ENCODE measurements around the gene RTN4.
A peak's percentile ranks its signal among the peaks of the same experiment; 100 is the strongest.
"Not testable (repeated sequence)": the region's sequence is repeated elsewhere in the genome, so short reads cannot be mapped to it uniquely, and the experiment has no call there.

RTN4 gene

GRCh38 chr2:55009277-55010060 lies 40.8 kb downstream of the RTN4 start:
- DNase-seq (ENCODE audit: low spot score), result peak; percentile 4

GRCh38 chr2:55006306-55006705 lies 43.9 kb downstream of the RTN4 start:
- DNase-seq (ENCODE audit: low spot score), result no peak

DNA sequence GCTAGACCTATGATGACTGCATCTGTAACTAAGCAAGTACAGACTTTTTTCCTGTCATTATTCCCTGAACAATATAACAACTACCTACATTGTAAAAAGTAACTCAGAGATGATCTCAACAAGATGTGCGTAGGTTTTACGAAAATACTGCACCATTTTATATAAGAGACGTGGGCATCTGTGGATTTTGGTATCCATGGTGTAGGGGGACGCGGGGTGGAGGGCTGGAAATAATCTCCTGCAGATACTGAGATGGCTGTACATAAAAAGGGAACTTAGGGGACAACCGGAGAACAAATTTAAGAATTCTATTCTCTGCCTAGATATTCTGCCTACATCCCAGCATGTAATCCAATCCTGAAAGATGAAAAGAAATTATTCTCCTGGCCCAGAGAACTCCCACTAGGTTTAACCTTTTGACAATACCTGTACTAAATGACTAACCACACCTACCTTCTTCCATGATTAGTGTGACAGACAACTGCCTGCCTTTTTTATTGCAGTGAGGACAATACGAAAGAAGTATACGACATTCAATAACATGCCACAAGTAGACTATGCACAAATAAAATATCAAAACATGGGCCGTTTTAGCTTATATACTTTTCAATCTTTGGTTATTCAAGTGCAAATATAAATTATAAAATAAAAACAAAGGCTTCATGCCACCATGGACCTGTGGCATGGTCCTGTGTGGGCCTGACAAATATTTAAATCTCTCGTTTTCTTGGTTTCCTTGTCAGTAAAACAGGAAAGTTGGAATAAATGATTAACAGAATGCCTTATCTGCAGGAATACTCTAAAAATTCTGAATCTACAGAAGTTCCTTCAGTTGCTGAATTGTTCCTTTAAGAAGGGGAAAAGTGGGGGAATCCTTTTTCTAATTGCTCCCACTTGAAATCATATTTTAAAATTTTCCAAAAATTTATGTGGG lies 46.3 kb downstream of the RTN4 start:
- no peak for DNase-seq (ENCODE audit: low spot score)

- no peak for DNase-seq (ENCODE audit: low spot score)
Observed at GRCh38 chr2:55001716-55002115, 48.5 kb downstream of the RTN4 start.

- no peak for DNase-seq (ENCODE audit: low spot score)
Observed at GRCh38 chr2:55000341-55000740, 49.9 kb downstream of the RTN4 start.

DNA sequence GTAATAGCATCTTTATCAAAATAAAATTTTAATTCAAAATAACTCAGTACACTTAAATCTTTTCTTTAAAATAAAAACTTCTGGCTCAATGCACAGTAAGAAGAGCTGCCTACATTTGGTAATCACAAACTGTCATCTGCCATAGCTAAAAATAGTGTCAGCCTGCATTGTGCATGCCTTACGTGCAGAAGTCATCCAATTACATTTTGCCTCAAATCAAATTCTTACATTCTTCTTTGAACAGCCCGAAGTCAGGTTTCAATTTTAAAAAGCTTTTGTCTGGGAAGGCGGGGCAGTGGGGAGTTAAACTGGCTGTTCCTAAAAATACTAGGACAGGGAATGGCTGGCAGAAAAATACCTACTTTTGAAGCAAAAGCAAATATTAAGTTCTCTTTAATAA lies 51.1 kb downstream of the RTN4 start:
- no peak for DNase-seq (ENCODE audit: low spot score)

- no peak for DNase-seq (ENCODE audit: low spot score)
Observed at GRCh38 chr2:54997826-54998225, 52.4 kb downstream of the RTN4 start.

DNA sequence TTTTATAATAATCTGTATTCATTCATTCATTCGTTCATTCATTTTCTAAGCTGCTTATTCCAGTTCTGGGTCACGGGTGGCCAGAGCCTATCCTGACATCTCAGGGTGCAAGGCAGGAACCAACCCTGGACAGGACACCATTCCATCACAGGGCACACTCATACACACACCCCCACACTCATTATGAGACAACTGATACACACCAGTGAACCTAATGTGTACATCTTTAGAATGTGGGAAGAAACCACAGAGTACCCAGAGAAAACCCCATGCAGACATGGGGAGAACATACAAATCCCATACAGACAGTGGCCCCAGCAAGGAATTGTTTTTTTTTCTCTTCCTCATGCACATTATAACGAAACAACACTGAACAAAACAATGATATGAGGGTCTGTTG lies 54.7 kb downstream of the RTN4 start:
- no peak for DNase-seq (ENCODE audit: low spot score)

- not testable (repeated sequence) for DNase-seq (ENCODE audit: low spot score)
Observed at GRCh38 chr2:54990694-54991093, 59.6 kb downstream of the RTN4 start.

GRCh38 chr2:54988612-54989011 lies 61.6 kb downstream of the RTN4 start:
- DNase-seq (ENCODE audit: low spot score), result no peak

DNA sequence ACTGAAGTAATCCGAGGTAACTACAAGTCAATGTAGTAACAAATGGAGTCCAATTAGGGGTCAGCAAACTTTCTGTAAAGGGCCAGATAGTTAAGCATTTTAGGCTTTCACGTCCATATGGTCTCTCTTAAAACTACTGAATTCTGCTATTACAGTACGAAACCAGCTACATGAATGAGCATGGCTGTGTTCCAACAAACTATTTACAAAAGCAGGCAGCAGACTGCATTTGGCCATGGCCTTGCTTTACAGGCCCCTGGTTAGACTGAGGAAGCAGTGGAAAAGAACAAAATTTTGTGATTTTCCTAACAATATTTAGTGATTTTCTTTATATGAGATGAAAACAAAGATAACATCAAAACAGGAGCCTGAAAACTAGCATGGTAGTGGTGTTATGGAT lies 64.0 kb downstream of the RTN4 start:
- DNase-seq (ENCODE audit: low spot score), result no peak

DNA sequence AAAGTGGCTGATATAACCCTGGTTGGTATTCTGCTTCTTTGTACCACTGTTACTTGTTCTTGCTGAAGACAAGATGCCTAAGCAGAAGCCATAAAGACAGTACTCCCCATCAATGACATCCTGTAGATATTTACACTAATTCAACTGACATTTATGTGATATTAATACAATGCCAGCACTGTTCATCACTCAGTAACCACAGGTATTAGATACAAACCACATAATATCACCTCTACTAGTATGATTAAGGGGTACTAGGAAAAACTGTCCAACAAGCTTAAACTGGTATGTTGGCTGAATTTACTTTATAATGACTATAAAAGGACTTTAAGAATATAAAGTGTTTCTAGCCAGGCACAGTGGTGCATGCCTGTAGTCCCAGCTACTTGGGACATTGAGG lies 65.8 kb downstream of the RTN4 start:
- DNase-seq (ENCODE audit: low spot score), result no peak

GRCh38 chr2:54983345-54984220 lies 66.7 kb downstream of the RTN4 start:
- no peak for DNase-seq (ENCODE audit: low spot score)

GRCh38 chr2:54981385-54981784 lies 68.9 kb downstream of the RTN4 start:
- DNase-seq (ENCODE audit: low spot score), result no peak

DNA sequence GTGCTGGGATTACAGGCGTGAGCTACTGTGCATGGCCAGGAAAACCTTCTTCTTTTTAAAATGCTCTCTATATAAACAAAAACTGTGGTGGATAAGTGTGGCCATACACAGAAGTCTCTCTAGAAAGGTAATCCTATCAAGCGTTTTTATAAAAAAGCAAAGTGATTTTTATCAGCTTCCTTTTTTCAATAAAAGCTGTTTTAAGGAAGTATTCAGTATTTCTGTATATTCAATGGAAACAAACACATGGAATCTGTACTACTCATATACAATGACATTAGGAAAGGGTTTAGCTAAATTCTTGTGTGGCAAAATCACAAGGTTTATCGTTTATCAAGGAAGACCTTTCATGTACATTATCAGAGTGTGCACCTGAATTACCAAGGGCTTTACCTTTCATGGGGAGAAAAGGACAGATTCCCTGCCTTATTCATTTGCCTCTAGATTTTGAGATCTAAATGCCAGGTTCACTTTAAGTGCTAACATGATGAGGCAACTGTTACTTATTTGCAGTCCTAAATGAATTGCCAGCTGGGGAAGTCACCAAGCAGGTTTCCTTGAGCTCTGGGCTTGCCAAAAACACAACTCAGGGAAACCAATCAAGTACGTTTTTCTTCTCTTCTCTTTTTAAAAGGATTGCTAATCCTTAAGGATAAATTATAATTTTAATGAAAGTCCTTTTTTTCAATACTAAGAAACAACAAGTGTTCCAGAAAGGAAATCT lies 70.8 kb downstream of the RTN4 start:
- no peak for DNase-seq (ENCODE audit: low spot score)

- DNase-seq (ENCODE audit: low spot score), result no peak
Observed at GRCh38 chr2:54977149-54977548, 73.1 kb downstream of the RTN4 start.

DNA sequence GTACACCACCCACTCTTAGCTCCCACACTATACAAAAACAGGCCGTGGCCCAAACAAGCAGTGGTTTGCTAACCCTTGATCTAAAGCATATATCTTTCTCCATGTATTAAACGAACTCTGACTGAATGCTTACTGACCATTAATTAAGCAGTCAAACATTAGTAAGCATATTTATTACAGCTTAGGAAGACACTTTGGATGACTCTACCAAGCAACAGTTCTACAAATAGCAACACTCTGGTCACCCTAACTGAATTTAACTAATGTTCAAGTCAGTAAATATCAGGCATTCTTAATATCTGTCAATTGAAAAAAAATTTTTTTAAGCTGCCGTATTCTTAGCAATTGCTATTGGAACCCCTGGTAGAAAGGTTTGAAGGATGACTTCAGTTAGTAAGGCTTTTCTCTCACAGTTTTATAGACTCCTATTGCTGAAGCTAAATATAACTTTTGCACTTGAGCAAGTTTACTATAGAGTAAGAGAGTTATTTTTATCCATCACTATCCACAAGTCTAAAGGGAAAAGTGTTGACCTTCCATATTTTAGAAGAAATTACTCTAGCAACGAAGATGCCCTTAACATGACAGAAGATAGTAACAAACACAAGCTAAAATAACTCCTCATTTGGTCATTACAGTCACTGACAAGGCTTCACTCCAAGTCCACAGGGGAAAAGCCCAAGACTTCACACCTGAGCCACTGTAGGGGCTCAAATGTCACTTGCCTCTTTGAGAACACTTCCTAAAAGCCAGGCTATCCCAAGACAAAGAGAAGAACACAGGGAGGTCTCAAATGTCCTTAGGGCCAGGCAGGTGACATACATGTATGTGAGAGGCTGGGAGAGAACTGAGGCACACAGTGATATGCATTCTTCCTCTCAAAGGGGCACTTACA lies 74.4 kb downstream of the RTN4 start:
- no peak for DNase-seq (ENCODE audit: low spot score)

- no peak for DNase-seq (ENCODE audit: low spot score)
Observed at GRCh38 chr2:54975175-54975574, 75.1 kb downstream of the RTN4 start.

- no peak for DNase-seq (ENCODE audit: low spot score)
Observed at GRCh38 chr2:54969940-54970338, 80.3 kb downstream of the RTN4 start.

DNA sequence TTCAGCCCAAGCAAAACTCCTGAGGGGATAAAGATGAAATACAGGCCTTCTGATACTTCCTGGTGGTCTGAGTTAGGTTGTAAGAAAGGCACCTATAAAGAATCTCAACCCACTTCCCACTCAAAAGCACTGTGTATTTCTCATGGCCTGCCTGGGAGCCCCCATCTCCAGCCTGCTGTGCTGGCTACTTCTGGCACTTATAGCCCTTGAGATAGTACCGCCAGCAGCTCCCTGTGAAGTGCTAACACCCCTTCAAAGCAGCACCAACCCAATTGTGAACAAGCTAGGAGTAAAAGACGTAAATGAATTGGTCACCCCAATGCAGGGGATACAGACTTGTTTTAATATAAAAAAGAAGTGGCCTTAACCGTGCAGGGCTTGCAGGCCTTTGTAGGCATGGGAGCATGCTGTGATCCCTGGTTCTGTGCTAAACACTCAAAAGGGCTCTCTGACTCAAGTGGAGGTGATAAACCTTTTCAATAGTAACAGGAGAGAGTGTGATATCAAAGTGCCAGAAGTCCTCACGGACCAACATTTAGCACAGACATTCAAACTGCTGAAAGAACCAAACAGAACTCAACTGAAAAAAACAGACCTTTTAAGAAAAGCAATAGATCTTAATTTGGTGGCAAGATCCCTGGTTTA lies 80.8 kb downstream of the RTN4 start:
- no peak for DNase-seq (ENCODE audit: low spot score)

All from germinal center (tissue), 1 donor.